Mammary epithelial cell (primary cell): ENCODE measurements around the gene CCT5.

Source experiments
- CTCF ChIP-seq, 2 donors: IDR thresholded peaks in 1 of 2; conservative IDR thresholded peaks in 1 of 2; 2 replicates each; pipeline ENCODE4 v1.5.1; 2011 to 2012; ENCODE audit warnings: inconsistent platforms in 2 of 2, low read length in 2 of 2, mild to moderate bottlenecking in 2 of 2, control low read depth in 1 of 2, low read depth in 1 of 2; ENCODE audit not compliant: insufficient read depth in 1 of 2; ENCODE audit errors: extremely low read depth in 1 of 2
- EZH2 ChIP-seq: IDR thresholded peaks from 2 replicates; pipeline ENCODE4 v1.6.1; 2012; ENCODE audit warnings: low read length, inconsistent platforms, borderline replicate concordance

- TF ChIP-seq CTCF (conservative IDR thresholded peaks at IDR 0.05 in 1 of 2, IDR thresholded peaks at IDR 0.05 in 1 of 2; ENCODE audit: extremely low read depth in 1 of 2, insufficient read depth in 1 of 2, low read depth in 1 of 2, low read length in 2 of 2) (no peak), EZH2 (no peak)
Measured at GRCh38 chr5:10275460-10275859, 25.4 kb downstream of the CCT5 start.
